CD14-positive monocyte (primary cell): ENCODE measurements around the gene DOCK6. TPM values are rescaled to one million over a fixed set of nuclear protein-coding genes. Genes with fewer than 3 reads are reported as not detected.

ENCODE experiments used
- DNase-seq, 3 donors: peaks; one replicate each; pipeline ENCODE4 v3.0.0-alpha.2; 2011 to 2022
- H2AFZ ChIP-seq: 2 replicates; pipeline ENCODE4 v1.6.0; 2012; ENCODE audit warnings: mild to moderate bottlenecking, low read depth, low read length, inconsistent platforms; ENCODE audit not compliant: insufficient read depth, poor library complexity, severe bottlenecking
- H3K27ac ChIP-seq, 2 donors: 1 replicate in 1 of 2; 2 replicates in 1 of 2; pipeline ENCODE4 v1.5.1; 2012 to 2013; ENCODE audit warnings: low read length in 2 of 2, control low read depth in 1 of 2, inconsistent platforms in 1 of 2, low read depth in 1 of 2, mild to moderate bottlenecking in 1 of 2
- H3K27me3 ChIP-seq, 2 donors: one replicate each; pipeline versions ENCODE4 v1.6.0 to v1.6.1; 2011 to 2013; ENCODE audit warnings: low read length in 2 of 2; ENCODE audit not compliant: control insufficient read depth in 2 of 2, insufficient read depth in 2 of 2
- H3K36me3 ChIP-seq, 2 donors: replicated peaks in 1 of 2; 1 replicate in 1 of 2; 2 replicates in 1 of 2; pipeline versions ENCODE4 v1.5.1 to v1.6.1; 2012 to 2013; ENCODE audit warnings: low read length in 2 of 2, control low read depth in 1 of 2, inconsistent platforms in 1 of 2, mild to moderate bottlenecking in 1 of 2; ENCODE audit not compliant: insufficient read depth in 2 of 2, control insufficient read depth in 1 of 2
- H3K4me1 ChIP-seq, 2 donors: 1 replicate in 1 of 2; 2 replicates in 1 of 2; pipeline versions ENCODE4 v1.5.1 to v1.6.1; 2012 to 2013; ENCODE audit warnings: low read length in 2 of 2, control low read depth in 1 of 2, inconsistent platforms in 1 of 2, mild to moderate bottlenecking in 1 of 2, moderate library complexity in 1 of 2; ENCODE audit not compliant: insufficient read depth in 2 of 2, control insufficient read depth in 1 of 2
- H3K4me2 ChIP-seq: replicated peaks from 2 replicates; pipeline ENCODE3; 2012; ENCODE audit warnings: low read length, moderate library complexity, mild to moderate bottlenecking; ENCODE audit not compliant: poor library complexity, severe bottlenecking; ENCODE audit errors: extremely low read depth
- H3K4me3 ChIP-seq, 3 experiments: fragments of 200-600 bp in 1 of 3; sonication (generic) in 1 of 3; replicated peaks in 1 of 3; 1 replicate in 2 of 3; 2 replicates in 1 of 3; pipeline ENCODE4 v1.5.1; 2011 to 2013; ENCODE audit warnings: low read length in 3 of 3, mild to moderate bottlenecking in 3 of 3, control low read depth in 2 of 3, low read depth in 2 of 3, inconsistent platforms in 1 of 3, moderate library complexity in 1 of 3
- H3K79me2 ChIP-seq: 2 replicates; pipeline ENCODE4 v1.6.0; 2012; ENCODE audit warnings: mild to moderate bottlenecking, control low read depth, inconsistent platforms, low read length, moderate library complexity; ENCODE audit not compliant: insufficient read depth
- H3K9ac ChIP-seq: 2 replicates; pipeline ENCODE4 v1.6.0; 2017; ENCODE audit warnings: low read length, mild to moderate bottlenecking; ENCODE audit not compliant: insufficient read depth, poor library complexity, severe bottlenecking
- H3K9me3 ChIP-seq, 2 donors: replicated peaks in 1 of 2; 1 replicate in 1 of 2; 2 replicates in 1 of 2; pipeline versions ENCODE4 v1.5.1 to v1.6.1; 2012 to 2013; ENCODE audit warnings: low read length in 2 of 2, control low read depth in 1 of 2; ENCODE audit not compliant: control insufficient read depth in 1 of 2, insufficient read depth in 1 of 2
- H4K20me1 ChIP-seq: 2 replicates; pipeline ENCODE4 v1.6.0; 2012; ENCODE audit warnings: mild to moderate bottlenecking, low read length, control low read depth, moderate library complexity; ENCODE audit not compliant: insufficient read depth
- H3K27ac Mint-ChIP-seq, 7 donors: one replicate each; pipeline ENCODE4 v1.8.0; 2020; ENCODE audit warnings: mild to moderate bottlenecking in 7 of 7, mixed read lengths in 7 of 7, moderate library complexity in 6 of 7, inconsistent platforms in 2 of 7
- H3K27me3 Mint-ChIP-seq, 3 donors: one replicate each; pipeline ENCODE4 v1.8.0; 2021 to 2022; ENCODE audit warnings: low read depth in 3 of 3, mild to moderate bottlenecking in 3 of 3, mixed read lengths in 3 of 3, moderate library complexity in 3 of 3, inconsistent platforms in 1 of 3
- H3K36me3 Mint-ChIP-seq, 2 donors: one replicate each; pipeline ENCODE4 v1.8.0; 2020; ENCODE audit warnings: mixed read lengths in 2 of 2, inconsistent platforms in 1 of 2, mild to moderate bottlenecking in 1 of 2
- H3K4me1 Mint-ChIP-seq: one replicate; pipeline ENCODE4 v1.8.0; 2020; ENCODE audit warnings: mild to moderate bottlenecking, mixed read lengths
- H3K4me3 Mint-ChIP-seq, 2 donors: one replicate each; pipeline ENCODE4 v1.8.0; 2020; ENCODE audit warnings: mild to moderate bottlenecking in 2 of 2, mixed read lengths in 2 of 2, moderate library complexity in 1 of 2
- H3K9me3 Mint-ChIP-seq, 7 donors: one replicate each; pipeline ENCODE4 v1.8.0; 2020 to 2022; ENCODE audit warnings: mixed read lengths in 7 of 7, mild to moderate bottlenecking in 6 of 7, moderate library complexity in 6 of 7, inconsistent platforms in 2 of 7
- CTCF ChIP-seq: fragments of 200-600 bp; IDR thresholded peaks from one replicate; pipeline ENCODE4 v1.8.0; 2022; ENCODE audit warnings: antibody characterized with exemption, mild to moderate bottlenecking
- WGBS: methylation state at CpG from one replicate; pipeline ENCODE4 v1.1.5; 2013; ENCODE audit warnings: missing lambda C conversion rate; ENCODE audit not compliant: insufficient coverage; 5-methylcytosine and 5-hydroxymethylcytosine counted together
- intact Hi-C, 2 donors: fragments of 100-400 bp; cut with micrococcal nuclease; formaldehyde crosslinking; loops; one replicate each; pipeline versions ENCODE4 v1.15.0 to v1.15.1; 2023
- polyA plus RNA-seq, 3 donors: library from polyadenylated mRNA; depleted of rRNA in 1 of 3; unstranded in 2 of 3; stranded (reverse) in 1 of 3; fragments of 300-500 nt in 2 of 3; fragments of >200 nt in 1 of 3; fragmentation: Illumina TruSeq in 2 of 3; gene quantifications; 1 replicate in 2 of 3; 2 replicates in 1 of 3; pipeline ENCODE4 v1.2.3, GENCODE V29; 2012 to 2021

The DOCK6 gene
- polyA plus RNA-seq, 3 donors, result 0.03 to 0.93 (median 0.18) TPM

DNA sequence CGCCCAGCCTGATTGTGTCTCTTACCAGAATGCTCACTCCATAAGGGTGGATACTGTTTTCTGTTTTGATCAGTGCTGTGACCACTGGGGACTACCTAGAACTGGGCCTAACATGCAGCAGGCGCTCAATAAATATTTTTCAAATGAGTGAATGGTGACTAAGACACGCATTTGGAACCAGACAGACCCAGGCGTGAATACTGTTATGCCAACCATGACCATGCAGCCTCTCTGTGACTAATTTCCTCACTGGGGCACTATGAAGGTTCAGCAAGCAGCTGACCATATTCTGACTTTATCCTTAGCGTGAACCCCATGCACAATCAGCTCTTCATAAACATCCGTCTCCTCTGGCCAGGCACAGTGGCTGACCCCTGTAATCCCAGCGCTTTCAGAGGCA lies 93.8 kb downstream of the DOCK6 start:
- H4K20me1 ChIP-seq, result no peaks in the 10 kb centered on the region
- intact Hi-C loops, result no loop called here
- Mint-ChIP-seq H3K27me3 (peaks cover 0 to 3% (median 0%) of the 10 kb centered on the region in 3 donors), H3K4me1 (no peaks in the 10 kb centered on the region), H3K36me3 (peaks cover 0 to 7% of the 10 kb centered on the region in 2 donors), H3K27ac (no peak overlapping the region), H3K9me3 (peaks cover 0 to 3% (median 0%) of the 10 kb centered on the region in 7 donors), H3K4me3 (no peak overlapping the region)
- no peaks in the 10 kb centered on the region for H3K9me3 ChIP-seq
- DNase-seq, result no peak
- H3K9ac ChIP-seq, result no peak overlapping the region
- TF ChIP-seq CTCF, result no peak
- H3K36me3 ChIP-seq, result no peaks in the 10 kb centered on the region
- H3K4me2 ChIP-seq, result no peak overlapping the region
- no peak overlapping the region for H3K27ac ChIP-seq
- no peaks in the 10 kb centered on the region for H3K4me1 ChIP-seq
- H2AFZ ChIP-seq, result no peak overlapping the region
- H3K4me3 ChIP-seq, result no peak overlapping the region
- WGBS, result 98% methylated on average over 5 of the region's 7 CpGs
- H3K27me3 ChIP-seq, result no peaks in the 10 kb centered on the region
- no peaks in the 10 kb centered on the region for H3K79me2 ChIP-seq

DNA sequence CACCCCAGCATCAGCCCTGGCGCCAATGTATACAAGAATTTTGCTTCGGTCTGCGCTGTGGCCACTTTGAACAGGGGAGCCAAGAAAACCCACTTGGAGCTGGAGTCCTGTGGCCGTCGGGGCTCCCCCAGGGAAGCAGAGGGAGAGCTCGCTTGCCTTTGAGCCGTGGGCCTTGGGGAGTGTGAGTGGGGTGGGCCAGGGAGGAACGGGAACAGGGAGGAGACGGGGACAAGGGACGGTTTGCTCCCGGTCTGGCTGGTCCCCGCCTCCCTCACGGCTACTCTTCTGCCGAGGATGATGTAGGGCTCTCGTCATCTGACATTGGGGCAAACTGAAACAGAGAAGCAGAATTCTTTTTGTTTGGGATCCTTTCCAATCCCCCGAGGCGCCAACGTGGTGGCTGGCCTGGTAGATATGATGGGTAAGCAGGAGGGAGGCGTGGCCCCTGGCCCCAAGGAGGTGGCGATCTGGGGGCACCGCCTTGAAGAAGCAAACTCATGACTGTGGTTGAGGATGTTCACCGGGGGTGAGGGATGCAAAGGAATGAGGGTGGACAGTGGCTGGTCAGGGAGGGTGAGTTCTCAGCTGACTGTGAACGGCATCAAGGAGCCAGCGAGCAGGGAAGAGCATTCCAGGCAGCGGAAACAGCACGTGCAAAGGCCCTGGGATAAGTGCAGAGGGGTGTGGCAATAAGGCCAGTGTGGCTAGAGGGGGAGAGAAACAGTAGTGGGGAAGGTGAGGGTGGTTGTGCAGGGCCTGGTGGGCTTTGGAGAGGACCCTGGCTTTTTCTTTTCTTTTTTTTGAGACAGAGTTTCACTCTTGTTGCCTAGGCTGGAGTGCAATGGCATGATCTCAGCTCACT lies 95.8 kb downstream of the DOCK6 start:
- Histone ChIP-seq H3K27me3 (no peaks in the 10 kb centered on the region), H3K36me3 (no peaks in the 10 kb centered on the region), H4K20me1 (no peaks in the 10 kb centered on the region), H2AFZ (no peak overlapping the region), H3K9me3 (no peaks in the 10 kb centered on the region), H3K9ac (no peak overlapping the region), H3K4me1 (no peaks in the 10 kb centered on the region), H3K27ac (no peak overlapping the region), H3K4me3 (no peak overlapping the region), H3K4me2 (no peak overlapping the region), H3K79me2 (no peaks in the 10 kb centered on the region)
- peak overlapping the region in 1 of 7 donors; percentile 47 for H3K27ac Mint-ChIP-seq
- H3K36me3 Mint-ChIP-seq, result peaks cover 0 to 7% of the 10 kb centered on the region in 2 donors
- H3K4me1 Mint-ChIP-seq, result no peaks in the 10 kb centered on the region
- no peak overlapping the region for H3K4me3 Mint-ChIP-seq
- H3K27me3 Mint-ChIP-seq, result peaks cover 0 to 4% (median 3%) of the 10 kb centered on the region in 3 donors
- intact Hi-C loops, result no loop called here
- peaks cover 0 to 4% (median 0%) of the 10 kb centered on the region in 7 donors for H3K9me3 Mint-ChIP-seq
- WGBS, result 93% methylated on average over 23 of the region's 26 CpGs
- no peak for TF ChIP-seq CTCF
- no peak for DNase-seq
